ENCODE results near the gene CSRNP3.

Gene CSRNP3, protein sequence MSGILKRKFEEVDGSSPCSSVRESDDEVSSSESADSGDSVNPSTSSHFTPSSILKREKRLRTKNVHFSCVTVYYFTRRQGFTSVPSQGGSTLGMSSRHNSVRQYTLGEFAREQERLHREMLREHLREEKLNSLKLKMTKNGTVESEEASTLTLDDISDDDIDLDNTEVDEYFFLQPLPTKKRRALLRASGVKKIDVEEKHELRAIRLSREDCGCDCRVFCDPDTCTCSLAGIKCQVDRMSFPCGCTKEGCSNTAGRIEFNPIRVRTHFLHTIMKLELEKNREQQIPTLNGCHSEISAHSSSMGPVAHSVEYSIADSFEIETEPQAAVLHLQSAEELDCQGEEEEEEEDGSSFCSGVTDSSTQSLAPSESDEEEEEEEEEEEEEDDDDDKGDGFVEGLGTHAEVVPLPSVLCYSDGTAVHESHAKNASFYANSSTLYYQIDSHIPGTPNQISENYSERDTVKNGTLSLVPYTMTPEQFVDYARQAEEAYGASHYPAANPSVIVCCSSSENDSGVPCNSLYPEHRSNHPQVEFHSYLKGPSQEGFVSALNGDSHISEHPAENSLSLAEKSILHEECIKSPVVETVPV

DNA sequence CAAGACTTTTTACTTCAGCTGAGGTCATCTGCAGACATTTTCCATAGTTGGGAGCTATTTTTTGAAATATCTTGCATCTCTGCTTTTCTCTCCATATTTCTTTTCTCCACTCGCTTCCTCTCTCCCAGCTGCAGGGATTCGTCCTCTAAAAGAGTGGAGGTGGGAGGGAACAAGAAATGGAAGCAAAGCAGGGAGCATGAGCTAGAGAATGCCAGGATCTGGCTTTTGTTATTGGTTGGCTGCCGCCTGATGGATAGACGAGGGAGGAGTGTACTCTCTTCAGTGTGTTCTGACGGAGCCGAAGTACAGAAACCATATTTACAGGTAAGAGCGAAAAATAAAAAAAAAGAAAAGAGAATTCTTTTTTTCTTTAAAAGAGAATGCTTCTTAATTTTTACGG lies at the start of gene CSRNP3:
Gene CSRNP3, plus strand, starts transcription at position 282 of the 400 bp plus-strand sequence. CDS start 125,368 bp downstream, outside the sequence.
- H3K27ac ChIP-seq, result no peak within 1 kb of the TSS
- POLR2A ChIA-PET (ENCODE audit: low non-redundant PET), result no interaction called here
- CTCF ChIA-PET, result no interaction called here

DNA sequence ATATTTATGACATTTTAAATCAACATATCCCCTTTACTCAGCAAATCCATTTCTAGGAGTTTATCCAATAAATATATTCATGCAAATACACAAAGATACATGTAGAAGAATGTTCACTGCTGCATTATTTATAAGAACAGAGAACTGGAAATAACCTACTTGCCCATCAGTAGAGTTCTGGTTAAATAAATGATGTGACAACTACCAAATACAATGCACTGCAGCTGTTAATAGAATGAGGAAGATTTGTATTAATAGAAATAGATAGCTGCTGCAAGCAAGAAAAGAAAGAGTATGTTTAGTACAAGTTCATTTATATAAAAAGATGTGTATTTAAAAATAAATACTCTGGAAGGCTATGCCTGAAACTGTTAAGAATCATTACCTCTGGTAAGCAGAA lies 49.3 kb upstream of the CSRNP3 start:
- no peak overlapping the region for H3K27ac ChIP-seq
- TF ChIP-seq, protein P1, sequence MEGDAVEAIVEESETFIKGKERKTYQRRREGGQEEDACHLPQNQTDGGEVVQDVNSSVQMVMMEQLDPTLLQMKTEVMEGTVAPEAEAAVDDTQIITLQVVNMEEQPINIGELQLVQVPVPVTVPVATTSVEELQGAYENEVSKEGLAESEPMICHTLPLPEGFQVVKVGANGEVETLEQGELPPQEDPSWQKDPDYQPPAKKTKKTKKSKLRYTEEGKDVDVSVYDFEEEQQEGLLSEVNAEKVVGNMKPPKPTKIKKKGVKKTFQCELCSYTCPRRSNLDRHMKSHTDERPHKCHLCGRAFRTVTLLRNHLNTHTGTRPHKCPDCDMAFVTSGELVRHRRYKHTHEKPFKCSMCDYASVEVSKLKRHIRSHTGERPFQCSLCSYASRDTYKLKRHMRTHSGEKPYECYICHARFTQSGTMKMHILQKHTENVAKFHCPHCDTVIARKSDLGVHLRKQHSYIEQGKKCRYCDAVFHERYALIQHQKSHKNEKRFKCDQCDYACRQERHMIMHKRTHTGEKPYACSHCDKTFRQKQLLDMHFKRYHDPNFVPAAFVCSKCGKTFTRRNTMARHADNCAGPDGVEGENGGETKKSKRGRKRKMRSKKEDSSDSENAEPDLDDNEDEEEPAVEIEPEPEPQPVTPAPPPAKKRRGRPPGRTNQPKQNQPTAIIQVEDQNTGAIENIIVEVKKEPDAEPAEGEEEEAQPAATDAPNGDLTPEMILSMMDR (conservative IDR thresholded peaks at IDR 0.05; ENCODE audit: low read depth), result no peak
- ChIA-PET POLR2A (ENCODE audit: low non-redundant PET) (no interaction called here), CTCF (interaction anchor here (0.6 kb wide), 1 partner anchor 36 kb away, joined by 3 read pairs; no protein-coding TSS in a partner anchor)
- DNase-seq (ENCODE audit: low spot score), result no peak

More for the DNA sequence above, at the start of gene CSRNP3:
- TF ChIP-seq, protein P1 (conservative IDR thresholded peaks at IDR 0.05; ENCODE audit: low read depth), result no peak
- DNase-seq (ENCODE audit: low spot score), result peak; percentile 67

DNA sequence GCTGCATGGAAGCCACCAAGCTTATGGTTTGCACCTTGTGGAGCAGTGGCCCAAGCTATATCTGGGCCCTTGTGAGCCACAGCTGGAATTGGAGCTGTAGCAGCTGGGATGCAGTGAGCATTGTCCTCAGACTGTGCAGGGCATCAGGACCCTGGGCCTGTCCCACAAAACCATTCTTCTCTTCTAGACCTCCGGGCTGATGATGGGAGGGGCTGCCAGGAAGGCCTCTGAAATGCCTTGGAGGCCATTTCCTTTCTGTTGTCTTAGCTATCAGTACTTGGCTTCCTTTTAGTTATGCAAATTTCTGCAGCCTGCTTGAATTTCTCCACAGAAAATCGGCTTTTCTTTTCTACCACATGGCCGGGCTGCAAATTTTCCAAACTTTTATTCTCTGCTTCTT lies 46.4 kb upstream of the CSRNP3 start:
- ChIA-PET CTCF (no interaction called here), POLR2A (ENCODE audit: low non-redundant PET) (no interaction called here)
- TF ChIP-seq, protein P1 (conservative IDR thresholded peaks at IDR 0.05; ENCODE audit: low read depth), result no peak
- H3K27ac ChIP-seq, result no peak overlapping the region
- DNase-seq (ENCODE audit: low spot score), result no peak

DNA sequence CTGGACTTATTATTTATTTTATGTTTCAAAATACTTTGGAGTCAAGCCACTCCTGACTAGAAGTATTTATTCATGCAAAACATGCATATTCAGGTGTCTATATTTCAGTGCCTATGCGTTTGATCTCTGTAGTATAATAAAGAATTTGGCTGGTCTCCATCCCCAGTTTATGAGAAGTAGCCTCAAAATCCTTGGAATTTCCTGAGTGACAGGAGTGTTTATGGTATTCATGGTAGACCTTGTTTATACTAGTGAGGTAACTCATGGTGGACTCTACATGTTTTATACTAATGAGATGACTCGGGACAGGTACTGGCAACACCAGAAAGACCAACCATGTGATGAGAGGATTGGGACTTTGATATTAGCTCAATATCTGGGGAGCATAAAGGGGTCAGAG lies 43.9 kb upstream of the CSRNP3 start:
- DNase-seq (ENCODE audit: low spot score), result no peak
- ChIA-PET POLR2A (ENCODE audit: low non-redundant PET) (no interaction called here), CTCF (no interaction called here)
- H3K27ac ChIP-seq, result no peak overlapping the region
- TF ChIP-seq, protein P1 (conservative IDR thresholded peaks at IDR 0.05; ENCODE audit: low read depth), result no peak

DNA sequence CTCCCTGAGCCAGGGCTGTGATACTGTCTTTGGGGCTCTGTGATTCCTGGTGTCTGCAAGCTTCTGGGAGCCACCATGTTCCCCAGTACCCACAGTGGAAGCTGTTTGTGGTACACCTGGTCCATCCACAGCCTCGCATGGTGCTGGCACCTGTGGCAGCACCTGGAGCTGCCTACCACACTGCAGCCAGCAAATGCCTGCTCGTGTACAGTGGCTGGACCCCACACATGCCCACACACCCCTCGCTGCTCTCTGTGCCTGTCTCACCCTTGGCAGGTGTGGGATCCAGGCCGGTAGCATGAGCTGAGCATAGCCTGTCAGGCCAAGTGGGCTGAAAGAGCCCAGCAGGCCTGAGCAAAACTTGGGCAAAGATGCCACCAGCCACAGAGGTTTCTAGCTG lies 41.8 kb upstream of the CSRNP3 start:
- TF ChIP-seq, protein P1 (conservative IDR thresholded peaks at IDR 0.05; ENCODE audit: low read depth), result no peak
- POLR2A ChIA-PET (ENCODE audit: low non-redundant PET), result no interaction called here
- CTCF ChIA-PET, result interaction anchor here (0.6 kb wide), 1 partner anchor 263 kb away, joined by 5 read pairs; no protein-coding TSS in a partner anchor
- DNase-seq (ENCODE audit: low spot score), result no peak
- no peak overlapping the region for H3K27ac ChIP-seq

DNA sequence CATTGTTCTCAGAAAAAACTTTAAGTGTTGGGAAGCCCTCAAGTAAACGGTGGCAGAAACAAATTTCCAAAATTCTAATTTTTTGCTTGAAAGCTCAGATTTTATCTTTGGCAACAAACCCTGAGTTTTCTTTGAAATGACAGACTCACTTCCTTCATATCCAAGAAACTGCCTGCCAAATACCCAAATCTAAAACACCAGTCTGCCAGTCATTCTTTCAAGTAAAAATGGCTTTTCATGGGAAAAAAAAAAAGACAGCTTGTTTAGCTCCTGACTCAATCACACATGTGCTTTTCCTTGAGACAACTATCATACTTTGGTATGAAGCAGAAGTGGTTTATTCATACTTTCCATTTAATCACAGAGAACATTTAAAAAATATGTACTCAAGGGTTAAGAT lies 40.6 kb upstream of the CSRNP3 start:
- DNase-seq (ENCODE audit: low spot score), result no peak
- H3K27ac ChIP-seq, result no peak overlapping the region
- TF ChIP-seq, protein P1 (conservative IDR thresholded peaks at IDR 0.05; ENCODE audit: low read depth), result no peak
- ChIA-PET CTCF (interaction anchor here (0.7 kb wide), 1 partner anchor 21 kb away, joined by 3 read pairs; no protein-coding TSS in a partner anchor), POLR2A (ENCODE audit: low non-redundant PET) (no interaction called here)

All from RWPE1 (cell line).